ENCODE measurements around the gene ERG. TPM values are rescaled to one million over a fixed set of nuclear protein-coding genes. Genes with fewer than 3 reads are reported as not detected.

The ERG gene
- total RNA-seq, 2 donors from 2014 or later, result 2.5 to 6.7 TPM

DNA sequence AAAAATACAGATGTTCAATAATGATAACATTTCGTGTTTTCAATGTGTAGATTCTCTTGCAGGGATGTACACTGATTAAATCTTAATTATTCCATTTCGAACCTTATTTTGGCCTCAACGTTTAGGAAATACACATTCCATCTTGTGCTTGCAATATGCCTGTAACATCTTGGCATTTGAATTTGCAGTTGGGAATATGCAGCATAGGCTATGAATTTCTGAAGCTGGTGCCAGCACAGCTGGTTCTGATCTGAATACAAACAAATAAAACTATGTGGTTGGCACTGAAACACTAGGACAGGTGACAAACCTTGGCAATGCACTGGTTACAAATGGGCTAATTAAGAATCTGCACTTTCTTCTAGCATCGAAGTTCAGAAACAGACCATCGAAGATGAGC lies 108.4 kb downstream of the ERG start:
- no peaks in the 10 kb centered on the region for H3K36me3 ChIP-seq
- no peaks in the 10 kb centered on the region for H3K9me3 ChIP-seq
- no peak overlapping the region for H3K27ac ChIP-seq
- no peak for DNase-seq
- TF ChIP-seq, protein P1, sequence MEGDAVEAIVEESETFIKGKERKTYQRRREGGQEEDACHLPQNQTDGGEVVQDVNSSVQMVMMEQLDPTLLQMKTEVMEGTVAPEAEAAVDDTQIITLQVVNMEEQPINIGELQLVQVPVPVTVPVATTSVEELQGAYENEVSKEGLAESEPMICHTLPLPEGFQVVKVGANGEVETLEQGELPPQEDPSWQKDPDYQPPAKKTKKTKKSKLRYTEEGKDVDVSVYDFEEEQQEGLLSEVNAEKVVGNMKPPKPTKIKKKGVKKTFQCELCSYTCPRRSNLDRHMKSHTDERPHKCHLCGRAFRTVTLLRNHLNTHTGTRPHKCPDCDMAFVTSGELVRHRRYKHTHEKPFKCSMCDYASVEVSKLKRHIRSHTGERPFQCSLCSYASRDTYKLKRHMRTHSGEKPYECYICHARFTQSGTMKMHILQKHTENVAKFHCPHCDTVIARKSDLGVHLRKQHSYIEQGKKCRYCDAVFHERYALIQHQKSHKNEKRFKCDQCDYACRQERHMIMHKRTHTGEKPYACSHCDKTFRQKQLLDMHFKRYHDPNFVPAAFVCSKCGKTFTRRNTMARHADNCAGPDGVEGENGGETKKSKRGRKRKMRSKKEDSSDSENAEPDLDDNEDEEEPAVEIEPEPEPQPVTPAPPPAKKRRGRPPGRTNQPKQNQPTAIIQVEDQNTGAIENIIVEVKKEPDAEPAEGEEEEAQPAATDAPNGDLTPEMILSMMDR (IDR thresholded peaks at IDR 0.05), result no peak
- no peak overlapping the region for H3K9ac ChIP-seq (ENCODE audit: low read depth in 2 of 2, low read length in 2 of 2)
- intact Hi-C loops (cut with DNase I), result no loop called here
- no peak overlapping the region for H3K4me3 ChIP-seq
- H3K4me1 ChIP-seq, result no peaks in the 10 kb centered on the region
- no peaks in the 10 kb centered on the region for H3K27me3 ChIP-seq

DNA sequence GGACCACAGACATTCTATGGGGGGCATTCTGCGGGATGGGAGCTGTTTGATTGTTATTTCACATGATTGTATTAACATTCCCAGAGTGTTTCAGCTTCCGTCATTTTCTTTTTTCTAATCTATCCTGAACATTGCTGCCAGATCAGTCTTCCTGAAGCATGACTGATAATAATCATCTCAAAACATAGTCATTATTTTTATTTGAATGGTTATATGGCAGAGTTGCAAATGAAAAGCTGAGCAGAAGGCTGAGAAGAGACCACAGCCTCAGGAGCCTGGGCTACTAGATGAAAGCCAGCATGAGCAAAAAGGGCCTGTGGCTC lies 109.0 kb downstream of the ERG start:
- intact Hi-C loops (cut with DNase I), result no loop called here
- H3K9ac ChIP-seq (ENCODE audit: low read depth in 2 of 2, low read length in 2 of 2), result no peak overlapping the region
- H3K4me3 ChIP-seq, result no peak overlapping the region
- no peak for DNase-seq
- no peaks in the 10 kb centered on the region for H3K9me3 ChIP-seq
- H3K36me3 ChIP-seq, result no peaks in the 10 kb centered on the region
- no peaks in the 10 kb centered on the region for H3K4me1 ChIP-seq
- no peaks in the 10 kb centered on the region for H3K27me3 ChIP-seq
- TF ChIP-seq, protein P1 (IDR thresholded peaks at IDR 0.05), result no peak
- no peak overlapping the region for H3K27ac ChIP-seq

DNA sequence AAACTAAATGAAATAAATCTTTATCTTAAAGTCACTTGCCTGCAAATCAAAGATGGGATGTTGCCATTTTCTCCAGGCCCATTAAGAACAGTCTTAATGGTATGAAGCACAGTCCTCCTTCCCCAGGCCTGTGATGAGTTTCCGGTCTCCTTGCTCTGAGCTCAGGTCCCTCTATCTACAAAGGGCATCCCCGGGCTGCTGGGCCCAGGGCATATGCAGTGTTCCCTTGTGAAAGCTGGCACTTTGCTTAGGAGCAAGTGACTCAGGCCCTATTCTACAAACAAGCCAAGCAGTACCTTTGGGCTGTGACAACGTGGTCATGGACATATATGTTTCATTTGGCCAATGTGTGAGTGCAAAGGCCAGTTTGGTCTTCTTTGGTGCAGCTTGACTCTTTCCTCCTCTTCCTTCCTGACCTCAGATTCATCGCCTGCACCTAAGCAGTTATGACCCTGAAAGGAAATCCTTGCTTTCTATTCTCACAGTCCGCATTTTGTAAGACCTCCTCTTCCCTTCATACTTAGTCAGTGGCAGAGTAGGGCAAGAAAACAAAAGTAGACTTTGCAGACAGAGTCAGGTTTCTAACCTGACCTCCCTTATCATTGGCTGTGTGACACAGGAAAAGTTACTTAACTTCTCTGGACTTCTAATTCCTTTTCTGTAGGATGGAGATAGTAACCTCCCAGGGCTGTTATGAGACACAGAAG lies 109.5 kb downstream of the ERG start:
- no peak overlapping the region for H3K27ac ChIP-seq
- TF ChIP-seq, protein P1 (IDR thresholded peaks at IDR 0.05), result no peak
- H3K36me3 ChIP-seq, result no peaks in the 10 kb centered on the region
- H3K4me1 ChIP-seq, result no peaks in the 10 kb centered on the region
- no peaks in the 10 kb centered on the region for H3K27me3 ChIP-seq
- DNase-seq, result no peak
- no peaks in the 10 kb centered on the region for H3K9me3 ChIP-seq
- intact Hi-C loops (cut with DNase I), result no loop called here
- no peak overlapping the region for H3K9ac ChIP-seq (ENCODE audit: low read depth in 2 of 2, low read length in 2 of 2)
- no peak overlapping the region for H3K4me3 ChIP-seq

- Histone ChIP-seq H3K27me3 (no peaks in the 10 kb centered on the region), H3K27ac (no peak overlapping the region), H3K36me3 (no peaks in the 10 kb centered on the region), H3K4me1 (no peaks in the 10 kb centered on the region), H3K9me3 (no peaks in the 10 kb centered on the region), H3K9ac (ENCODE audit: low read depth in 2 of 2, low read length in 2 of 2) (no peak overlapping the region), H3K4me3 (no peak overlapping the region)
- intact Hi-C loops (cut with DNase I), result no loop called here
- DNase-seq, result no peak
- TF ChIP-seq, protein P1 (IDR thresholded peaks at IDR 0.05), result no peak
These were observed 110.1 kb downstream of the ERG start for GRCh38 chr21:38388203-38388602.

- DNase-seq, result no peak
- no peaks in the 10 kb centered on the region for H3K36me3 ChIP-seq
- H3K9me3 ChIP-seq, result no peaks in the 10 kb centered on the region
- H3K4me1 ChIP-seq, result no peaks in the 10 kb centered on the region
- intact Hi-C loops (cut with DNase I), result no loop called here
- no peak overlapping the region for H3K4me3 ChIP-seq
- H3K9ac ChIP-seq (ENCODE audit: low read depth in 2 of 2, low read length in 2 of 2), result no peak overlapping the region
- H3K27me3 ChIP-seq, result no peaks in the 10 kb centered on the region
- H3K27ac ChIP-seq, result no peak overlapping the region
- TF ChIP-seq, protein P1 (IDR thresholded peaks at IDR 0.05), result no peak
These were observed 111.3 kb downstream of the ERG start for GRCh38 chr21:38386967-38387366.

Measured in colonic mucosa (tissue), 4 donors.